Keratinocyte (primary cell): ENCODE data around the gene SWI5. TPM values are rescaled to one million over a fixed set of nuclear protein-coding genes. Genes with fewer than 3 reads are reported as not detected.

Experiments
- DNase-seq: peaks from one replicate; pipeline ENCODE4 v3.0.0-alpha.2; 2011; ENCODE audit warnings: low read depth, missing footprints, low spot score
- FAIRE-seq: peaks from 2 replicates; lab custom pipeline; 2011; peaks lifted over from hg19 to GRCh38; lab: Jason Lieb, UNC
- H2AFZ ChIP-seq: 2 replicates; pipeline ENCODE4 v1.6.0; 2012; ENCODE audit warnings: low read length, control low read depth, inconsistent platforms; ENCODE audit not compliant: control insufficient read depth
- H3K27ac ChIP-seq: 2 replicates; pipeline ENCODE4 v1.5.1; 2011; ENCODE audit warnings: low read length; ENCODE audit not compliant: control insufficient read depth, insufficient read depth
- H3K27me3 ChIP-seq: 3 replicates; pipeline ENCODE4 v1.6.0; 2011; ENCODE audit warnings: low read length; ENCODE audit not compliant: control insufficient read depth, insufficient read depth; ENCODE audit errors: extremely low read depth
- H3K36me3 ChIP-seq, 2 experiments: 2 replicates in 1 of 2; 3 replicates in 1 of 2; pipeline ENCODE4 v1.5.1; 2011; ENCODE audit warnings: low read length in 2 of 2, mild to moderate bottlenecking in 1 of 2; ENCODE audit not compliant: control insufficient read depth in 2 of 2, insufficient read depth in 2 of 2; ENCODE audit errors: extremely low read depth in 1 of 2
- H3K4me1 ChIP-seq: 3 replicates; pipeline ENCODE4 v1.5.1; 2011; ENCODE audit warnings: low read length; ENCODE audit not compliant: control insufficient read depth, insufficient read depth; ENCODE audit errors: extremely low read depth
- H3K4me2 ChIP-seq: 3 replicates; pipeline ENCODE4 v1.6.0; 2011; ENCODE audit warnings: low read depth, low read length; ENCODE audit not compliant: control insufficient read depth, insufficient read depth; ENCODE audit errors: extremely low read depth
- H3K4me3 ChIP-seq, 3 experiments: fragments of 200-600 bp in 1 of 3; sonication (generic) in 1 of 3; 2 replicates in 2 of 3; 3 replicates in 1 of 3; pipeline ENCODE4 v1.5.1; 2011 to 2016; ENCODE audit warnings: low read length in 3 of 3, mild to moderate bottlenecking in 3 of 3, control low read depth in 2 of 3, inconsistent platforms in 1 of 3, low read depth in 1 of 3, mixed read lengths in 1 of 3, mixed run types in 1 of 3, moderate library complexity in 1 of 3; ENCODE audit not compliant: control insufficient read depth in 2 of 3, insufficient read depth in 2 of 3; ENCODE audit errors: extremely low read depth in 1 of 3
- H3K79me2 ChIP-seq: 2 replicates; pipeline ENCODE4 v1.6.0; 2012; ENCODE audit warnings: low read length; ENCODE audit not compliant: control insufficient read depth, insufficient read depth
- H3K9ac ChIP-seq: 3 replicates; pipeline ENCODE4 v1.6.0; 2011; ENCODE audit warnings: low read length; ENCODE audit not compliant: control insufficient read depth, insufficient read depth; ENCODE audit errors: extremely low read depth
- H3K9me1 ChIP-seq: 3 replicates; pipeline ENCODE4 v1.6.0; 2011; ENCODE audit warnings: low read length; ENCODE audit not compliant: control insufficient read depth, insufficient read depth; ENCODE audit errors: extremely low read depth
- H3K9me3 ChIP-seq: 2 replicates; pipeline ENCODE4 v1.5.1; 2012; ENCODE audit warnings: low read depth, low read length; ENCODE audit not compliant: control insufficient read depth
- H4K20me1 ChIP-seq: 3 replicates; pipeline ENCODE4 v1.6.0; 2011; ENCODE audit warnings: low read length; ENCODE audit not compliant: control insufficient read depth, insufficient read depth; ENCODE audit errors: extremely low read depth
- EZH2 ChIP-seq: IDR thresholded peaks from one replicate; pipeline ENCODE4 v1.6.1; 2012; ENCODE audit warnings: inconsistent platforms, mild to moderate bottlenecking, low read length, moderate library complexity
- dilution Hi-C: fragments of 300-500 bp; cut with MboI; formaldehyde crosslinking; loops from one replicate; pipeline ENCODE4 v1.7.0; 2020; ENCODE audit warnings: low sequenced_read_pairs; ENCODE audit not compliant: extremely low pct_ligation_motif_present
- polyA plus RNA-seq, 5 experiments: library from polyadenylated mRNA; depleted of rRNA in 3 of 5; stranded (reverse) in 3 of 5; stranded (forward) in 1 of 5; unstranded in 1 of 5; fragments of >200 nt; gene quantifications; 1 replicate in 1 of 5; 2 replicates in 3 of 5; 3 replicates in 1 of 5; pipeline versions ENCODE4 v1.2.1 to v1.2.3, GENCODE V29; 2011 to 2012; ENCODE audit warnings: missing spikeins in 2 of 5, low read depth in 1 of 5, low replicate concordance in 1 of 5
- TF ChIP-seq, protein P1 (sequence below), 3 experiments: IDR thresholded peaks in 1 of 3; conservative IDR thresholded peaks in 1 of 3; optimal IDR thresholded peaks in 1 of 3; 2 replicates in 2 of 3; 3 replicates in 1 of 3; pipeline versions ENCODE3 to v1.5.1; 2011; ENCODE audit warnings: low read length in 3 of 3, mild to moderate bottlenecking in 3 of 3, moderate library complexity in 2 of 3, control low read depth in 1 of 3, inconsistent platforms in 1 of 3; ENCODE audit not compliant: insufficient read depth in 2 of 3; ENCODE audit errors: extremely low read depth in 1 of 3

Gene SWI5
- polyA plus RNA-seq, 1 donor (not counting 4 experiments of a cell fraction or from before 2014, with no cell fraction given), result 39.4 TPM

DNA sequence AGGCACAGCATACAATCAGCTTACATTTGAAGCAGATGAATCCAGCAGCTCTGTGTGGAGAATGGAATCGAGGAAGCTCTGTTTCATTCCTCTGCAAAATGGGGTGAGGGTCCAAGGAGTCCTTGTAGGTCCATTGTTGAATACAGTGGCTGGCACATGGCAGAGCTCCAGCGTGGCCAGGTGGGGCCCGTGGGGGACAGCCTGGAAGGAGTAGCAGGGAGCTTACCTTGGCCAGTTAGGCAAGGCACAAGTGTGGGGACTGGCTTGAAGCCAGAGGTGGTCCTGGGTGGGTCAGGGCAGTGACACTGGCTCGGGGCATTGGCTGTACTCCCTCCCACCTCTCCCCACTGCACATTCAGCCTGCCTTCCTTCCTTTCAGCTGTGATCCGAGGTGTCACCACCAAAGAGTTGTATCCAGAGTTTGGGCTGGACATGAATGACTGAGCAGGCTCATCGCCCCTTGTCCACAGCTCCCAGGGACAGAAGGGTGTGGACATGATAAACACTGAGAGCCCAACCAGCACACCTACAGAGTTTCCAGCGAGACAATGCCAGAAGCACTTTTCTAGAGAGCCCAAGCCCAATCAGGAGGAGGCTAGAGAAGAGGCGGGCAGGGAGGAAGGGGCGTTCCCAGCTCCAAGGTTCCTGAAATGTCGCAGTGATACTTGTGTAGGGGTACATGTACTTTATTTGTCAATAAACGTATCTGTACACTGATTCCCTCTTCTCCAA, 12.4 kb downstream of the SWI5 start:
- H3K4me1 ChIP-seq, result no peaks in the 10 kb centered on the region
- no peak for FAIRE-seq
- H3K36me3 ChIP-seq, result peaks cover 0 to 16% of the 10 kb centered on the region in 2 experiments
- no peaks in the 10 kb centered on the region for H3K9me1 ChIP-seq
- no peak overlapping the region for H3K27ac ChIP-seq
- no peak overlapping the region for H3K9ac ChIP-seq
- H3K4me2 ChIP-seq, result no peak overlapping the region
- no peaks in the 10 kb centered on the region for H3K27me3 ChIP-seq
- no peak for DNase-seq
- dilution Hi-C loops, result no loop called here
- no peak overlapping the region for H2AFZ ChIP-seq
- H3K4me3 ChIP-seq, result no peak overlapping the region
- H4K20me1 ChIP-seq, result no peaks in the 10 kb centered on the region
- H3K9me3 ChIP-seq, result no peaks in the 10 kb centered on the region
- H3K79me2 ChIP-seq, result no peaks in the 10 kb centered on the region
- no peak for TF ChIP-seq EZH2

DNA sequence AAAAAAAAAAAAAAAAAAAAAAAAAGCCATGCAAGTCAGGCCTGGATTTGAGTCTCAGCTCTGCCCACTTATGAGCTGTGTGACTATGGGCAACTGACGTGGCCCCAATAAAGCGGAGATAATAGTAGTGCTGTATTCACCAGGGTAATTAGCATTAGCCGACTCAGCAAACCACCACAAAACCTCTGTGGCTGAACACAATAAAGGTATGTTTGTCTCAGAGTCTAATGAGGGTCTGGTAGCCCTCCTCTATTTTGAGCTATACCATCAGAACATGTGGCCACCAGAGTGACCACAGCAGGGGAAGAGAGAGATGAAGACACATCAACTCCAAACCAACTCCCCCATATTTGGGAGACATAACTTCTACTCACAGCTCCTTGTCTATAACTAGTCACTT, 15.9 kb downstream of the SWI5 start:
- no peak for DNase-seq
- Histone ChIP-seq H3K9me1 (no peaks in the 10 kb centered on the region), H3K4me3 (no peak overlapping the region), H3K27ac (no peak overlapping the region), H3K4me2 (no peak overlapping the region), H2AFZ (no peak overlapping the region), H4K20me1 (no peaks in the 10 kb centered on the region), H3K9ac (no peak overlapping the region), H3K4me1 (peaks cover 5% of the 10 kb centered on the region), H3K79me2 (no peaks in the 10 kb centered on the region), H3K27me3 (no peaks in the 10 kb centered on the region), H3K36me3 (peaks cover 0 to 6% of the 10 kb centered on the region in 2 experiments), H3K9me3 (no peaks in the 10 kb centered on the region)
- TF ChIP-seq EZH2, result no peak
- TF ChIP-seq, protein P1, sequence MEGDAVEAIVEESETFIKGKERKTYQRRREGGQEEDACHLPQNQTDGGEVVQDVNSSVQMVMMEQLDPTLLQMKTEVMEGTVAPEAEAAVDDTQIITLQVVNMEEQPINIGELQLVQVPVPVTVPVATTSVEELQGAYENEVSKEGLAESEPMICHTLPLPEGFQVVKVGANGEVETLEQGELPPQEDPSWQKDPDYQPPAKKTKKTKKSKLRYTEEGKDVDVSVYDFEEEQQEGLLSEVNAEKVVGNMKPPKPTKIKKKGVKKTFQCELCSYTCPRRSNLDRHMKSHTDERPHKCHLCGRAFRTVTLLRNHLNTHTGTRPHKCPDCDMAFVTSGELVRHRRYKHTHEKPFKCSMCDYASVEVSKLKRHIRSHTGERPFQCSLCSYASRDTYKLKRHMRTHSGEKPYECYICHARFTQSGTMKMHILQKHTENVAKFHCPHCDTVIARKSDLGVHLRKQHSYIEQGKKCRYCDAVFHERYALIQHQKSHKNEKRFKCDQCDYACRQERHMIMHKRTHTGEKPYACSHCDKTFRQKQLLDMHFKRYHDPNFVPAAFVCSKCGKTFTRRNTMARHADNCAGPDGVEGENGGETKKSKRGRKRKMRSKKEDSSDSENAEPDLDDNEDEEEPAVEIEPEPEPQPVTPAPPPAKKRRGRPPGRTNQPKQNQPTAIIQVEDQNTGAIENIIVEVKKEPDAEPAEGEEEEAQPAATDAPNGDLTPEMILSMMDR (optimal IDR thresholded peaks at IDR 0.05 in 1 of 3, IDR thresholded peaks at IDR 0.05 in 1 of 3, conservative IDR thresholded peaks at IDR 0.05 in 1 of 3; ENCODE audit: extremely low read depth in 1 of 3, insufficient read depth in 2 of 3, low read length in 3 of 3), result no peak
- dilution Hi-C loops, result no loop called here
- no peak for FAIRE-seq
